ENCODE data around the gene NPHP4.

NPHP4 gene

GRCh38 chr1:5971471-5972197 lies 20.6 kb downstream of the NPHP4 start:
- no peak for TF ChIP-seq CTCF (IDR thresholded peaks at IDR 0.05; ENCODE audit: control insufficient read depth, extremely low read depth, insufficient read depth)
- no peak overlapping the region for H3K4me3 ChIP-seq (ENCODE audit: low read depth, low read length)
- DNase-seq (ENCODE audit: low read depth) = no peak

GRCh38 chr1:5970610-5971273 lies 21.5 kb downstream of the NPHP4 start:
- no peak overlapping the region for H3K4me3 ChIP-seq (ENCODE audit: low read depth, low read length)
- DNase-seq (ENCODE audit: low read depth) = no peak
- no peak for TF ChIP-seq CTCF (IDR thresholded peaks at IDR 0.05; ENCODE audit: control insufficient read depth, extremely low read depth, insufficient read depth)

GRCh38 chr1:5969168-5969567 lies 23.1 kb downstream of the NPHP4 start:
- no peak for TF ChIP-seq CTCF (IDR thresholded peaks at IDR 0.05; ENCODE audit: control insufficient read depth, extremely low read depth, insufficient read depth)
- H3K4me3 ChIP-seq (ENCODE audit: low read depth, low read length) = no peak overlapping the region
- DNase-seq (ENCODE audit: low read depth) = no peak

- H3K4me3 ChIP-seq (ENCODE audit: low read depth, low read length) = no peak overlapping the region
- DNase-seq (ENCODE audit: low read depth) = no peak
- TF ChIP-seq CTCF (IDR thresholded peaks at IDR 0.05; ENCODE audit: control insufficient read depth, extremely low read depth, insufficient read depth) = no peak
These were observed 24.0 kb downstream of the NPHP4 start for GRCh38 chr1:5968161-5968736.

- no peak for DNase-seq (ENCODE audit: low read depth)
- TF ChIP-seq CTCF (IDR thresholded peaks at IDR 0.05; ENCODE audit: control insufficient read depth, extremely low read depth, insufficient read depth) = no peak
- no peak overlapping the region for H3K4me3 ChIP-seq (ENCODE audit: low read depth, low read length)
These were observed 24.7 kb downstream of the NPHP4 start for GRCh38 chr1:5967351-5968160.

- no peak for TF ChIP-seq CTCF (IDR thresholded peaks at IDR 0.05; ENCODE audit: control insufficient read depth, extremely low read depth, insufficient read depth)
These were observed 25.6 kb downstream of the NPHP4 start for GRCh38 chr1:5966543-5967205.

More at GRCh38 chr1:5966543-5967205, 25.6 kb downstream of the NPHP4 start:
- H3K4me3 ChIP-seq (ENCODE audit: low read depth, low read length) = no peak overlapping the region
- DNase-seq (ENCODE audit: low read depth) = no peak
